Endothelial cell of umbilical vein (primary cell): Measurements from ENCODE around the gene ARHGAP28. TPM values are rescaled to one million over a fixed set of nuclear protein-coding genes. Genes with fewer than 3 reads are reported as not detected.

ENCODE experiments used
- BruUV-seq: library from RNA; stranded (reverse); fragments of 400-500 nt; replicated peaks from 2 replicates; lab custom pipeline; 2021; lab: Mats Ljungman, UMichigan
- CTCF ChIA-PET: fragments of 300-600, 350-600 bp; sonication (Branson Sonifier 250); formaldehyde crosslinking; loops from one replicate; lab custom pipeline; 2021; ENCODE audit warnings: antibody characterized with exemption, inconsistent platforms; lab: Charles Lee
- POLR2A ChIA-PET: fragments of 300-600, 350-600 bp; sonication (Branson Sonifier 250); formaldehyde crosslinking; loops from one replicate; lab custom pipeline; 2021; ENCODE audit warnings: antibody characterized with exemption, inconsistent platforms; lab: Charles Lee
- DNase-seq: peaks from one replicate; pipeline ENCODE4 v3.0.0-alpha.2; 2011; ENCODE audit warnings: low read depth, low spot score
- FAIRE-seq: peaks from 2 replicates; lab custom pipeline; 2011; peaks lifted over from hg19 to GRCh38; lab: Jason Lieb, UNC
- H2AFZ ChIP-seq: 2 replicates; pipeline ENCODE4 v1.6.0; 2012; ENCODE audit warnings: low read depth, low read length, control low read depth, inconsistent platforms
- H3K27ac ChIP-seq: 2 replicates; pipeline ENCODE4 v1.5.1; 2011; ENCODE audit warnings: low read depth, mild to moderate bottlenecking, control low read depth, low read length, moderate library complexity; ENCODE audit not compliant: insufficient read depth
- H3K27me3 ChIP-seq, 2 experiments: 2 replicates each; pipeline versions ENCODE4 v1.6.0 to v1.6.1; 2011; ENCODE audit warnings: low read length in 2 of 2, mixed read lengths in 1 of 2; ENCODE audit not compliant: control insufficient read depth in 2 of 2, insufficient read depth in 2 of 2
- H3K36me3 ChIP-seq, 2 experiments: 2 replicates in 1 of 2; 3 replicates in 1 of 2; pipeline ENCODE4 v1.5.1; 2011; ENCODE audit warnings: low read length in 2 of 2, mild to moderate bottlenecking in 1 of 2, moderate library complexity in 1 of 2; ENCODE audit not compliant: control insufficient read depth in 2 of 2, insufficient read depth in 2 of 2; ENCODE audit errors: extremely low read depth in 1 of 2
- H3K4me1 ChIP-seq: 3 replicates; pipeline ENCODE4 v1.5.1; 2011; ENCODE audit warnings: mild to moderate bottlenecking, low read length; ENCODE audit not compliant: control insufficient read depth, insufficient read depth; ENCODE audit errors: extremely low read depth
- H3K4me2 ChIP-seq: 2 replicates; pipeline ENCODE4 v1.6.1; 2011; ENCODE audit warnings: low read length, control low read depth, mixed read lengths; ENCODE audit not compliant: insufficient read depth
- H3K4me3 ChIP-seq, 3 experiments: fragments of 200-600 bp in 1 of 3; sonication (generic), shearing (Covaris generic) in 1 of 3; replicated peaks in 1 of 3; 2 replicates each; pipeline ENCODE4 v1.5.1; 2011 to 2016; ENCODE audit warnings: control low read depth in 3 of 3, low read length in 3 of 3, mild to moderate bottlenecking in 2 of 3, inconsistent platforms in 1 of 3, low read depth in 1 of 3, moderate library complexity in 1 of 3; ENCODE audit not compliant: insufficient read depth in 1 of 3
- H3K79me2 ChIP-seq: 2 replicates; pipeline ENCODE4 v1.6.0; 2012; ENCODE audit warnings: low read length, inconsistent platforms; ENCODE audit not compliant: control insufficient read depth, insufficient read depth
- H3K9ac ChIP-seq: replicated peaks from 2 replicates; pipeline ENCODE3; 2011; ENCODE audit warnings: low read length, control low read depth; ENCODE audit not compliant: insufficient read depth; ENCODE audit errors: extremely low read depth
- H3K9me1 ChIP-seq: replicated peaks from 3 replicates; pipeline ENCODE4 v1.6.0; 2011; ENCODE audit warnings: mild to moderate bottlenecking, low read length; ENCODE audit not compliant: control insufficient read depth, insufficient read depth; ENCODE audit errors: extremely low read depth
- H3K9me3 ChIP-seq: replicated peaks from 2 replicates; pipeline ENCODE4 v1.5.1; 2012; ENCODE audit warnings: low read length, inconsistent platforms; ENCODE audit not compliant: control insufficient read depth, insufficient read depth
- H4K20me1 ChIP-seq: replicated peaks from 2 replicates; pipeline ENCODE3; 2011; ENCODE audit warnings: mild to moderate bottlenecking, low read length; ENCODE audit not compliant: control insufficient read depth, insufficient read depth; ENCODE audit errors: extremely low read depth
- EZH2 ChIP-seq: IDR thresholded peaks from 2 replicates; pipeline ENCODE4 v1.6.1; 2012; ENCODE audit warnings: borderline replicate concordance, low read depth, mild to moderate bottlenecking, moderate library complexity, low read length, inconsistent platforms; ENCODE audit not compliant: severe bottlenecking
- FOS ChIP-seq: IDR thresholded peaks from 2 replicates; pipeline ENCODE4 v1.6.1; 2011; ENCODE audit warnings: mild to moderate bottlenecking, low read length, moderate library complexity, borderline replicate concordance; ENCODE audit not compliant: insufficient read depth
- GATA2 ChIP-seq: IDR thresholded peaks from 2 replicates; pipeline ENCODE4 v1.7.0; 2011; ENCODE audit warnings: low read depth, mild to moderate bottlenecking, moderate library complexity, mixed read lengths, low read length; ENCODE audit not compliant: insufficient read length, insufficient read depth
- MYC ChIP-seq: IDR thresholded peaks from one replicate; pipeline ENCODE4 v1.6.1; 2011; ENCODE audit warnings: mild to moderate bottlenecking, low read depth, low read length
- POLR2AphosphoS5 ChIP-seq: IDR thresholded peaks from 2 replicates; pipeline ENCODE4 v1.6.1; 2012; ENCODE audit warnings: low read depth, mild to moderate bottlenecking, control low read depth, low read length, moderate library complexity; ENCODE audit not compliant: insufficient read depth
- dilution Hi-C: fragments of 300-500 bp; cut with MboI; formaldehyde crosslinking; loops from one replicate; pipeline ENCODE4 v1.15.0; 2019; ENCODE audit warnings: low sequenced_read_pairs; ENCODE audit not compliant: extremely low pct_ligation_motif_present
- intact Hi-C: fragments of 100-400 bp; cut with micrococcal nuclease; formaldehyde crosslinking; loops from one replicate; pipeline ENCODE4 v1.10.0; 2022
- polyA plus RNA-seq, 4 experiments: library from polyadenylated mRNA; depleted of rRNA in 3 of 4; stranded (reverse) in 3 of 4; unstranded in 1 of 4; fragments of >200 nt; gene quantifications; 2 replicates each; pipeline versions ENCODE4 v1.2.1 to v1.2.3, GENCODE V29; 2011 to 2012; ENCODE audit warnings: missing spikeins in 1 of 4
- total RNA-seq: library from RNA; stranded (reverse); gene quantifications from 2 replicates; pipeline ENCODE4 v1.2.3, GENCODE V29; 2021
- TF ChIP-seq, protein P1 (sequence below): IDR thresholded peaks from 2 replicates; pipeline ENCODE4 v1.6.1; 2011; ENCODE audit not compliant: insufficient read depth, insufficient read length
- TF ChIP-seq, protein P2 (sequence below), 2 donors: IDR thresholded peaks; 1 replicate in 1 of 2; 2 replicates in 1 of 2; pipeline ENCODE4 v1.5.1; 2011; ENCODE audit warnings: low read length in 2 of 2, mild to moderate bottlenecking in 2 of 2, moderate library complexity in 2 of 2, control low read depth in 1 of 2, inconsistent platforms in 1 of 2, low read depth in 1 of 2; ENCODE audit not compliant: insufficient read depth in 1 of 2; ENCODE audit errors: extremely low read depth in 1 of 2

Gene ARHGAP28
- total and polyA plus RNA-seq, 2 donors (not counting 3 experiments of a cell fraction or from before 2014, with no cell fraction given), result 3.8 to 23.4 TPM

DNA sequence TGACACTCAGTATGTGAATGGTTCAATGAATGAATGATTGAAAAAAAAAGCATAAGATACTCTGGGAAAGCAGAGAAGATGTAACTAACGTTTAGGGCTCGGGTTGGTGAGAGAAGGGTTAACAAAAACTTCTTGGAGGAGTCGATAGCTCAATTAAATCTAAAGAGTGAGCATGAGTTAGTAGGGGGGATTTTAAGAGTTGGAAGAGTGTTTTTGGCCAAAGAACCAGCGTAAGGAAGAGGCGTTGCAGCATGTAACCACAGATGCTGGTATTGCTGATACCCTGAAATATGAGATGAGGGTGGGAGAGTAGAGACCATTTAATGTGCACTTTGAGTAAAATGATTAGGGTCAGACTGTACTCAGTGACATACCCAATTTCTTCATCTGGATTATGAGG, 14.5 kb downstream of the ARHGAP28 start:
- H3K27me3 ChIP-seq, result no peaks in the 10 kb centered on the region
- H3K36me3 ChIP-seq, result no peaks in the 10 kb centered on the region
- H4K20me1 ChIP-seq, result no peaks in the 10 kb centered on the region
- H3K4me3 ChIP-seq, result no peak overlapping the region
- no peak overlapping the region for H2AFZ ChIP-seq
- no peak overlapping the region for H3K4me2 ChIP-seq
- FAIRE-seq, result no peak
- BruUV-seq, result no TSS peak
- H3K9ac ChIP-seq, result no peak overlapping the region
- no peaks in the 10 kb centered on the region for H3K9me3 ChIP-seq
- CTCF ChIA-PET, result interaction anchor here (0.7 kb wide), 1 partner anchor 142 kb away, joined by 3 read pairs; no protein-coding TSS in a partner anchor
- no peaks in the 10 kb centered on the region for H3K9me1 ChIP-seq
- DNase-seq, result no peak
- intact Hi-C loops, result no loop called here
- peaks cover 30% of the 10 kb centered on the region for H3K4me1 ChIP-seq
- H3K79me2 ChIP-seq, result no peaks in the 10 kb centered on the region
- dilution Hi-C loops, result no loop called here
- no peak overlapping the region for H3K27ac ChIP-seq
- TF ChIP-seq MYC, result no peak
- no peak for TF ChIP-seq FOS
- TF ChIP-seq, protein P1, sequence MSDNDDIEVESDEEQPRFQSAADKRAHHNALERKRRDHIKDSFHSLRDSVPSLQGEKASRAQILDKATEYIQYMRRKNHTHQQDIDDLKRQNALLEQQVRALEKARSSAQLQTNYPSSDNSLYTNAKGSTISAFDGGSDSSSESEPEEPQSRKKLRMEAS, result no peak
- POLR2A ChIA-PET, result no interaction called here

DNA sequence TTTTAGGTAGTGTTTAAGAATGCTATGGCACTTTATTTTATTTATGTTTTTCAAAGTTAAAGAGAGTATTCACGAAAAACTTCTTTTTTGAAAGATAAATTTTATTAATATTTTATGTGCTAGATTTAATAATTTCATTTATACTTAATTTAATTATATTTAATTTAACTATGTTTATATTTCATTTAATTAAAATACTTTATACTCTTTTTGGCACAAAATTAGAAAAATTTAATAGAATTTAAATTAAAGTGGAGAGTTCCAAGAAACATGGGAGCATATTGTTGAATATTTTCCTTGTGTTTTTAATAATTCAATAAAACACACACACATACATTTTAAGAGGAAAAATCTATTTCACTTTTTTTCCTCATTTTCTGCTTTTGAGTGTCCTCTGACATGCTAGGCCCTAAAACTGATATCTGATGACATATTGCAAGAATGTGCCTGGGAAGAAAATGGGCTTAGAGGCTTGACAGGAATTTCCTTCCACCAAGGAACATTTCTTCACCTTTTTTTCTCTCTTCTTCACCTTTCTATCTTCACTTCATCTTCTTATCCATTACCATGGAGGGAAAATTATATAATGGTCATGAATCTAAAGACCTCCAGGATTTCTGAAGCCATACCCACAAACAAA, 15.4 kb downstream of the ARHGAP28 start:
- Histone ChIP-seq H3K4me1 (peaks cover 30% of the 10 kb centered on the region), H3K9me1 (no peaks in the 10 kb centered on the region), H3K4me2 (no peak overlapping the region), H3K79me2 (no peaks in the 10 kb centered on the region), H3K4me3 (no peak overlapping the region), H3K27me3 (no peaks in the 10 kb centered on the region), H2AFZ (no peak overlapping the region), H3K9ac (no peak overlapping the region), H3K36me3 (no peaks in the 10 kb centered on the region), H4K20me1 (no peaks in the 10 kb centered on the region), H3K9me3 (no peaks in the 10 kb centered on the region), H3K27ac (no peak overlapping the region)
- intact Hi-C loops, result no loop called here
- dilution Hi-C loops, result no loop called here
- ChIA-PET CTCF (no interaction called here), POLR2A (no interaction called here)
- FAIRE-seq (no peak), DNase-seq (no peak)
- TF ChIP-seq, protein P1, result no peak
- no peak for TF ChIP-seq POLR2AphosphoS5
- TF ChIP-seq, protein P2, sequence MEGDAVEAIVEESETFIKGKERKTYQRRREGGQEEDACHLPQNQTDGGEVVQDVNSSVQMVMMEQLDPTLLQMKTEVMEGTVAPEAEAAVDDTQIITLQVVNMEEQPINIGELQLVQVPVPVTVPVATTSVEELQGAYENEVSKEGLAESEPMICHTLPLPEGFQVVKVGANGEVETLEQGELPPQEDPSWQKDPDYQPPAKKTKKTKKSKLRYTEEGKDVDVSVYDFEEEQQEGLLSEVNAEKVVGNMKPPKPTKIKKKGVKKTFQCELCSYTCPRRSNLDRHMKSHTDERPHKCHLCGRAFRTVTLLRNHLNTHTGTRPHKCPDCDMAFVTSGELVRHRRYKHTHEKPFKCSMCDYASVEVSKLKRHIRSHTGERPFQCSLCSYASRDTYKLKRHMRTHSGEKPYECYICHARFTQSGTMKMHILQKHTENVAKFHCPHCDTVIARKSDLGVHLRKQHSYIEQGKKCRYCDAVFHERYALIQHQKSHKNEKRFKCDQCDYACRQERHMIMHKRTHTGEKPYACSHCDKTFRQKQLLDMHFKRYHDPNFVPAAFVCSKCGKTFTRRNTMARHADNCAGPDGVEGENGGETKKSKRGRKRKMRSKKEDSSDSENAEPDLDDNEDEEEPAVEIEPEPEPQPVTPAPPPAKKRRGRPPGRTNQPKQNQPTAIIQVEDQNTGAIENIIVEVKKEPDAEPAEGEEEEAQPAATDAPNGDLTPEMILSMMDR (IDR thresholded peaks at IDR 0.05; ENCODE audit: extremely low read depth in 1 of 2, insufficient read depth in 1 of 2, low read depth in 1 of 2, low read length in 2 of 2), result no peak
- no peak for TF ChIP-seq FOS
- no peak for TF ChIP-seq EZH2
- no peak for TF ChIP-seq GATA2
- BruUV-seq, result no TSS peak
